Measurements from ENCODE around the gene PSMA7. TPM values are rescaled to one million over a fixed set of nuclear protein-coding genes. Genes with fewer than 3 reads are reported as not detected.

The PSMA7 gene
- total and polyA plus RNA-seq, 4 donors, result 136 to 259 (median 206) TPM

DNA sequence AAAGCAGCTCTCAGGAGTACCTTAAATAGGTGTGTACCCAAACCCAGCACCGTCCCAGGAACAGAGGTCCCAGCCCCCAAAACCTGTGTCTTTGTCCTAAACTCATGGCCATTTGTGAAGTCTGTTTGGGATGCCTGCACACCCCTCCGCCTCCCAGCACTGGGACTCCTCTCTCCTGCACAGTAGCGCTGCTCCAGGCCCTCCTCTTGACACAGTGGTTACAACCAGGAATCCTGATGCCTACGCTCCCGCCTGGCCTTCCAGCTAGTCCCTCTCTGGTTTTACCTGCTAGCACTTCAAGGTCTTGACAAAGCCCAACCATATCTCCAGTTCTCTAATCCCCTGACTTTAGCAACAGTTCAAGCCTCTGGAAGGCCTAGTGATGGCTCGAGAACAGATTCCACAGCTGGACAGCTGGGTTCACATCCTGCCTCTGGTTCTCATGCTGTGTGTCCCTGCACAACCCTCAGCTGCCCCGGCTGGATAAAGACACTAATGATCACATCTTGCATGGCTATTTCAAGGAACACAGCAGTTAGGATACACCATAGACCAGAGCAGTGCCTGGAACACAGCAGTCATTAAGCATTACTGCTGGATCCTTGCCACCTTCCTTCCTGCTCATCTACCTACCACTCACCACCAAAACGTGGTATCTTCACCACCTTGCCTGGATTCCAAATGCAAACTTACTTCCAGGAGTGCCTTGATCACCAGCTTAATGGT, 5.6 kb downstream of the PSMA7 start:
- Histone ChIP-seq H3K4me3 (ENCODE audit: low read length in 2 of 2) (no peak overlapping the region), H3K27me3 (ENCODE audit: control insufficient read depth in 1 of 2, insufficient read depth in 2 of 2, low read length in 1 of 2) (no peaks in the 10 kb centered on the region), H3K27ac (ENCODE audit: low read depth in 1 of 2, low read length in 2 of 2) (no peak overlapping the region), H3K36me3 (ENCODE audit: control insufficient read depth in 1 of 2, insufficient read depth in 2 of 2, low read length in 1 of 2) (peaks cover 0 to 20% of the 10 kb centered on the region in 2 donors), H3K9me3 (ENCODE audit: control insufficient read depth, low read length) (no peaks in the 10 kb centered on the region), H3K4me1 (ENCODE audit: control insufficient read depth in 1 of 2, insufficient read depth in 2 of 2, low read length in 2 of 2) (no peaks in the 10 kb centered on the region)
- 79 to 83% methylated on average over 8 of the region's 8 CpGs for WGBS, 2 donors
- DNase-seq, result no peak
- intact Hi-C loops (cut with DNase I), result loop anchor here (2.0 to 5.0 kb wide), 4 partner anchors 70 to 127 kb away; partner anchors contain the start of gene TAF4 (in 2 of the 2)
- no peak for ATAC-seq (ENCODE audit: low FRiP score)

DNA sequence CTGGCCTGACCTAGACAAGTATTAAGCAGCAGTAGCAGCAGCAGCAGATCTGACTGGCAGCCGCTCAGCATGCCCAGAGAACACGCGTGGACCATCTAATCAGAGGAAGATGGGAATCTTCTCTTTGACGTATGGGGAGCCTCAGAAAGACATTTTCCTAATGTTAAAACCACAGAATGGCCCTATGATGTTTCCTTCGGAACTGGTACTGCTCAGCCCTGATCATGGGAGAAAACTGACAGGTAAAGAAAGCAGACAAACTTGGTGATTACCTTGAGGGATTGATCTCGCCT, 6.2 kb downstream of the PSMA7 start:
- Histone ChIP-seq H3K36me3 (ENCODE audit: control insufficient read depth in 1 of 2, insufficient read depth in 2 of 2, low read length in 1 of 2) (peaks cover 0 to 20% of the 10 kb centered on the region in 2 donors), H3K27me3 (ENCODE audit: control insufficient read depth in 1 of 2, insufficient read depth in 2 of 2, low read length in 1 of 2) (no peaks in the 10 kb centered on the region), H3K9me3 (ENCODE audit: control insufficient read depth, low read length) (no peaks in the 10 kb centered on the region), H3K4me1 (ENCODE audit: control insufficient read depth in 1 of 2, insufficient read depth in 2 of 2, low read length in 2 of 2) (no peaks in the 10 kb centered on the region), H3K27ac (ENCODE audit: low read depth in 1 of 2, low read length in 2 of 2) (no peak overlapping the region), H3K4me3 (ENCODE audit: low read length in 2 of 2) (no peak overlapping the region)
- intact Hi-C loops (cut with DNase I), result loop anchor here (2.0 to 5.0 kb wide), 4 partner anchors 70 to 126 kb away; partner anchors contain the start of gene TAF4 (in 2 of the 2)
- WGBS, 2 donors, result 64 to 66% methylated on average over 6 of the region's 6 CpGs
- ATAC-seq (ENCODE audit: low FRiP score) (no peak), DNase-seq (no peak)

DNA sequence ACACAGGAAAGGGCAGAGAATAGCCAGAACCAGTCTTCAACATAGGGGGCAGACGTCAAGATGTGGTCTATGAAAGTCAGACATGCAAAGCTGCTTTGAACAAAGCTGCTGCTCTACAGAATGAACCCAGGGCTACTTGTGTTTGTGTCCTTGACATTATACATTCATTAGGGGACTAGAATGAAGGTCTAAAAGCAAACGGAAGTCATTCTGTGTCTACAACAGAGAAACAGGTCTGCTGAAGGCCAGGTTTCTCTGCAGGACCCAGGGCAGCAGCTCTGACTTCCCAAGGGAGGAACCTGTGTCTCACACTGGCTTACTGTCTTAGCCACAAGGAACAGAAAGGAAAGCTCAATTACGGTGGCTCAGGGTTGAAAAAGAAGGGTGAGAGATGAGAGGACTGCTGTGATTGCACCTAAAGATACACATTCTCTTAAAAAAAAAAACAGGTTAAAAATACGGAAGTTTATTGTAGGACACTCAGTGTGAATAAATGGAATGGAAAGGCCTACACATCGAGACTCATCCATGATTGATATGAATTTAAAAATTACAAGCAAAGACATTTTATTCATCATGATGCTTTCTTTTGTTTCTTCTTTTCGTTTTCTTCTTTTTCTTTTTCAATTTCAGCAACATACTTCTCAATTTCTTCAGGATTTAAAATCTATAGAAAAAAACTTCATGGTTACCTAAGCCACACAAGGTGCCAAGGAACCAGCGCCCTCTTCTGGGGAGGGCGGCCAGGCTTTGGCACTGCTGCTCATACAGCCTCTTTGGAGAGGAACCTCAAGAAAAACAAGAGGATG, 6.7 kb downstream of the PSMA7 start:
- Histone ChIP-seq H3K9me3 (ENCODE audit: control insufficient read depth, low read length) (no peaks in the 10 kb centered on the region), H3K4me3 (ENCODE audit: low read length in 2 of 2) (no peak overlapping the region), H3K27me3 (ENCODE audit: control insufficient read depth in 1 of 2, insufficient read depth in 2 of 2, low read length in 1 of 2) (no peaks in the 10 kb centered on the region), H3K27ac (ENCODE audit: low read depth in 1 of 2, low read length in 2 of 2) (no peak overlapping the region), H3K36me3 (ENCODE audit: control insufficient read depth in 1 of 2, insufficient read depth in 2 of 2, low read length in 1 of 2) (peaks cover 0 to 24% of the 10 kb centered on the region in 2 donors), H3K4me1 (ENCODE audit: control insufficient read depth in 1 of 2, insufficient read depth in 2 of 2, low read length in 2 of 2) (no peaks in the 10 kb centered on the region)
- intact Hi-C loops (cut with DNase I), result loop anchor here (2.0 to 5.0 kb wide), 4 partner anchors 69 to 126 kb away; partner anchors contain the start of gene TAF4 (in 2 of the 2)
- 43 to 45% methylated on average over 8 of the region's 8 CpGs for WGBS, 2 donors
- DNase-seq (peak; percentile 74 to 86), ATAC-seq (ENCODE audit: low FRiP score) (peak; percentile 61)

DNA sequence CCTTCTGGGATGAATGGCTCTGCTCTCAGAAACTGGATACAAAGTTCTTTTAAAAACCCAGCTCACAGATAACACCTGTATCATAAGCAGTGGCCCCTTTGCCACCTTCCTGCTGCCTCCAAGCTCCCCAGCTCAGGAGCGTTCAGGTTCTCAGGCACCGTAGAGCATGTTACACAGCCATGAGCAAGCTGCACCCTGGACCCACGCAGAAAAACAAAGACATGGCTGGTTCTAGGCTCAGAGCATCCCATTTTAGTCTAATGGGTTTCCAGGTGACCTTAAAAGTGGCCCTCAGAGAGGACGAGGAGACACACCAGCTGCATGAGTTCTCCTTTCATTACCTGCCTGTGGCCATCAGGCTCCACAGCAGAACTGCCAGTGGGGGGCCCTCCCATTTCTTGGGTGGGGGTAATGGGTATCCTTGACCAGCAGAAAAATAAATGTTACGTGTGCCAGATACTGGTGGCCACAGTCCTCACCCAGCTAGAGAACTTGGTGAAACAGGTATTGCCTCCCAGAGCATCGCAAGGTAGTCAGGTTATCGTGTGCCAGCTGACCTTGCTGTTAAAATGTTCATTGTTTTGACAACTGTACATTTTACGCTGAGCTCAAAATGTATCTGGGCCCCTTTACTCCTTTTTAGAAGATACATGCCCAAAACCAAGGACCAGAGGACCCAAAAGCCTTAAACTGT, 7.5 kb downstream of the PSMA7 start:
- WGBS, 2 donors, result 83 to 84% methylated on average over 8 of the region's 8 CpGs
- no peaks in the 10 kb centered on the region for H3K4me1 ChIP-seq (ENCODE audit: control insufficient read depth in 1 of 2, insufficient read depth in 2 of 2, low read length in 2 of 2)
- no peaks in the 10 kb centered on the region for H3K27me3 ChIP-seq (ENCODE audit: control insufficient read depth in 1 of 2, insufficient read depth in 2 of 2, low read length in 1 of 2)
- no peak for ATAC-seq (ENCODE audit: low FRiP score)
- no peak overlapping the region for H3K4me3 ChIP-seq (ENCODE audit: low read length in 2 of 2)
- intact Hi-C loops (cut with DNase I), result loop anchor here (2.0 to 5.0 kb wide), 4 partner anchors 68 to 125 kb away; partner anchors contain the start of gene TAF4 (in 2 of the 2)
- no peak overlapping the region for H3K27ac ChIP-seq (ENCODE audit: low read depth in 1 of 2, low read length in 2 of 2)
- DNase-seq, result no peak
- peaks cover 0 to 29% of the 10 kb centered on the region in 2 donors for H3K36me3 ChIP-seq (ENCODE audit: control insufficient read depth in 1 of 2, insufficient read depth in 2 of 2, low read length in 1 of 2)
- no peaks in the 10 kb centered on the region for H3K9me3 ChIP-seq (ENCODE audit: control insufficient read depth, low read length)

DNA sequence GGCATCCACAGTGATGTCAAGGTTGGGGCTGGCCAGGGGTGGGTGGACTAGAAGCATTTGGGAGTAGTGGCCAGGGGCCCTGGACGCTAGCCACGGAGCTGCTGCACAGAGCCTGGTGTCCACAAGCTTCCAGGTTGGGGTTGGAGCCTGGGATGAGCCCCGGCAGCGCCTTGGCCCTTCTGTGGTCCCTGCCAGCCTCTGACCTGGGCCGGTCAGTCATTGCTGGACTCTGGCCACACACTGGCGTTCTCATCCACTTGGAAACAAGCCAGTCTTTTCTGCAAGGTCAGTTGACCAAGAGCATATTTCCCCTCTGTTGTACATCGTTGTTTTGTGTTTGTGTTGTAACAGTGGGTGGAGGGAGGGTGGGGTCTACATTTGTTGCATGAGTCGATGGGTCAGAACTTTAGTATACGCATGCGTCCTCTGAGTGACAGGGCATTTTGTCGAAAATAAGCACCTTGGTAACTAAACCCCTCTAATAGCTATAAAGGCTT, 8.4 kb downstream of the PSMA7 start:
- no peak overlapping the region for H3K27ac ChIP-seq (ENCODE audit: low read depth in 1 of 2, low read length in 2 of 2)
- no peaks in the 10 kb centered on the region for H3K4me1 ChIP-seq (ENCODE audit: control insufficient read depth in 1 of 2, insufficient read depth in 2 of 2, low read length in 2 of 2)
- intact Hi-C loops (cut with DNase I), result loop anchor here (1.0 to 5.0 kb wide), 4 partner anchors 9 to 122 kb away; partner anchors contain the start of gene TAF4 (in 2 of the 2)
- H3K36me3 ChIP-seq (ENCODE audit: control insufficient read depth in 1 of 2, insufficient read depth in 2 of 2, low read length in 1 of 2), result peaks cover 0 to 30% of the 10 kb centered on the region in 2 donors
- 51 to 53% methylated on average over 11 of the region's 11 CpGs for WGBS, 2 donors
- ATAC-seq (ENCODE audit: low FRiP score) (no peak), DNase-seq (peak in 1 of 2 donors; percentile 78)
- H3K4me3 ChIP-seq (ENCODE audit: low read length in 2 of 2), result no peak overlapping the region
- no peaks in the 10 kb centered on the region for H3K27me3 ChIP-seq (ENCODE audit: control insufficient read depth in 1 of 2, insufficient read depth in 2 of 2, low read length in 1 of 2)
- no peaks in the 10 kb centered on the region for H3K9me3 ChIP-seq (ENCODE audit: control insufficient read depth, low read length)

DNA sequence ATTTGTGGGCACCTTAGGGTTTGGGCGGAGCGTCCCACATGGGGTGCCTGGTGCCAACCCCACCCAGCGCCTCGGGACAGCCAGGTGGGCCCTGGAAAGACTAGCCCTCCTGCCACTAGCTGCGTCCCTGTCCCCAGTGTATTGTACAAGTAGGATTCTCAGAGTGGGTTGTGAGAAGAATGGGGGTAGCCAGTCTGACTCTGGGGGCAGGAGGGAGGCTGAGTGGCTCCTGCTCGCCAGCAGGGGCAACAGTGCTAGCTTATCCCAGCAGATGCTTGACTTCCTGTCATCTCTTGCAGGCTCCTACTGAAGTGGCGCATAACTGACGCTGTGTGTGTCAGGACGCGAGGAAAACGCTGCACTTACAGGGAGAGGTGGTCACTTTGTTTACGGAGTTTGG, 9.3 kb downstream of the PSMA7 start:
- intact Hi-C loops (cut with DNase I), result loop anchor here in 1 of 2 donors (1.0 kb wide), 1 partner anchor 9 kb away; no protein-coding TSS in a partner anchor

DNA sequence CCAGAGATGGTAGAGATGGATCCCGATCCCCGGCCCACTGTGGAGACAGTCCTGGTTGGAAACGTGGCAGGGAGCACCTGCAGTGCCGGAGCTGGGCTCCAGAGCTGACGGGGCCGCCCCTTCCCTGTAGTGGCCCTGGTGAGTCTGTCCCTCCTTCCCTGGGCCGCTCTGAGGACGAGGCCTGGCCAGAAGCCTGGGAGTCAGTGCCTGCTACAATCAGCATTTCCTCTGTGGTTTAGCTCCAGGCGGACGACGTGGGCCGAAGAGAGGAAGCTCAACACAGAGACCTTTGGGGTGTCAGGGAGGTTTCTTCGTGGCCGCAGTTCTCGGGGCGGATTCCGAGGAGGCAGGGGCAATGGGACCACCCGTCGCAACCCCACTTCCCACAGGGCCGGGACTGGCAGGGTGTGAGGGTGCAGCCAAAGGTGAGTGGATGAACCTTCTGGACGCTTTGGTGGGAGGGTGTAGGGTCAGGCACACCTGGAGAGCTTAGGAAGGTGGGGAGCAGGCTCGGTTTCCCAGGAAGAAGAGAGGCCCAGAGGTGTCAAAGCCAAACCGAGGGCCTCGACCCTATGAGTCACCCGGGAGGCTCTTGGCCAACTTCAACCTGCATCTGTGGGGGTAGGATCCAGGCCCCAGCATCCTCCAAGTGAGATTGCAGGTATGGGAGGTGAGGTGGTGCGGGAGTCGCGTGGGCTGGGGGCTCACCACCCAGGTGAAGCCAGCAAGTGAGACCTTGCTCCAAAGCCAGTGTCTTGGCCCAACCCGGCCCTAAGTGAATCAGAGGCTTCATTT, 9.9 kb downstream of the PSMA7 start:
- intact Hi-C loops (cut with DNase I), result no loop called here
- DNase-seq (peak in 1 of 2 donors; percentile 83), ATAC-seq (ENCODE audit: low FRiP score) (no peak)
- Histone ChIP-seq H3K9me3 (ENCODE audit: control insufficient read depth, low read length) (no peaks in the 10 kb centered on the region), H3K4me1 (ENCODE audit: control insufficient read depth in 1 of 2, insufficient read depth in 2 of 2, low read length in 2 of 2) (no peaks in the 10 kb centered on the region), H3K36me3 (ENCODE audit: control insufficient read depth in 1 of 2, insufficient read depth in 2 of 2, low read length in 1 of 2) (peaks cover 0 to 24% of the 10 kb centered on the region in 2 donors), H3K27ac (ENCODE audit: low read depth in 1 of 2, low read length in 2 of 2) (no peak overlapping the region), H3K27me3 (ENCODE audit: control insufficient read depth in 1 of 2, insufficient read depth in 2 of 2, low read length in 1 of 2) (no peaks in the 10 kb centered on the region), H3K4me3 (ENCODE audit: low read length in 2 of 2) (no peak overlapping the region)
- WGBS, 2 donors, result 76 to 81% methylated on average over 29 of the region's 29 CpGs

More for the DNA sequence above, 9.3 kb downstream of the PSMA7 start:
- Histone ChIP-seq H3K27me3 (ENCODE audit: control insufficient read depth in 1 of 2, insufficient read depth in 2 of 2, low read length in 1 of 2) (no peaks in the 10 kb centered on the region), H3K4me3 (ENCODE audit: low read length in 2 of 2) (no peak overlapping the region), H3K27ac (ENCODE audit: low read depth in 1 of 2, low read length in 2 of 2) (no peak overlapping the region), H3K4me1 (ENCODE audit: control insufficient read depth in 1 of 2, insufficient read depth in 2 of 2, low read length in 2 of 2) (no peaks in the 10 kb centered on the region), H3K9me3 (ENCODE audit: control insufficient read depth, low read length) (no peaks in the 10 kb centered on the region), H3K36me3 (ENCODE audit: control insufficient read depth in 1 of 2, insufficient read depth in 2 of 2, low read length in 1 of 2) (peaks cover 0 to 25% of the 10 kb centered on the region in 2 donors)
- no peak for ATAC-seq (ENCODE audit: low FRiP score)
- no peak for DNase-seq
- WGBS, 2 donors, result 79 to 84% methylated on average over 12 of the region's 12 CpGs

DNA sequence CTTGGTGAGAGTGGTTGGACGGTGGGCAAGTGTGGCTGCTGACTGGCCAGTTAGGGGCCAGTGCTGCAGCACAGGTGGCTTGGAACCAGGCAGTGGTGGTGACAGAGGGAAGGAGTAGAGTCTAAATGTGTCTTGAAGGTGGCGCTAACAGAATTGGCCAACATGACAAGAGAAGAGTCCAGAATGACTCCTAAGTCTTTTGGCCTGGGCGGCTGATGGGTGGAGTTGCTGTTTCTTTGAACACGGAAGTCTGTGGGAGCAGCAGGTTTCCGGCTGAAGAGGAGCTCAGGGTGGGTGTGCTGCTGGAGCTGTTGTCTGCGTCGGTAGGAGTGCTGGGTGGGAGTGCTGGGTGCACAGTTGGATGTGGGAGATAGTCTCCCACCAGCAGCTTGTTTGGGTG, 10.8 kb downstream of the PSMA7 start:
- H3K9me3 ChIP-seq (ENCODE audit: control insufficient read depth, low read length), result no peaks in the 10 kb centered on the region
- no peaks in the 10 kb centered on the region for H3K27me3 ChIP-seq (ENCODE audit: control insufficient read depth in 1 of 2, insufficient read depth in 2 of 2, low read length in 1 of 2)
- no peaks in the 10 kb centered on the region for H3K4me1 ChIP-seq (ENCODE audit: control insufficient read depth in 1 of 2, insufficient read depth in 2 of 2, low read length in 2 of 2)
- WGBS, 2 donors, result 85 to 89% methylated on average over 7 of the region's 7 CpGs
- H3K27ac ChIP-seq (ENCODE audit: low read depth in 1 of 2, low read length in 2 of 2), result no peak overlapping the region
- DNase-seq (no peak), ATAC-seq (ENCODE audit: low FRiP score) (no peak)
- peaks cover 0 to 19% of the 10 kb centered on the region in 2 donors for H3K36me3 ChIP-seq (ENCODE audit: control insufficient read depth in 1 of 2, insufficient read depth in 2 of 2, low read length in 1 of 2)
- intact Hi-C loops (cut with DNase I), result no loop called here
- no peak overlapping the region for H3K4me3 ChIP-seq (ENCODE audit: low read length in 2 of 2)
